GM21367 (cell line): ENCODE results near the gene ANKS1B.
A peak's percentile ranks its signal among the peaks of the same experiment; 100 is the strongest.

ENCODE experiments used
- ATAC-seq: cut with Tn5 transposase; IDR thresholded peaks from one replicate; pipeline ENCODE4 v1.9.1; 2021; ENCODE audit not compliant: unreplicated experiment

Gene ANKS1B

DNA sequence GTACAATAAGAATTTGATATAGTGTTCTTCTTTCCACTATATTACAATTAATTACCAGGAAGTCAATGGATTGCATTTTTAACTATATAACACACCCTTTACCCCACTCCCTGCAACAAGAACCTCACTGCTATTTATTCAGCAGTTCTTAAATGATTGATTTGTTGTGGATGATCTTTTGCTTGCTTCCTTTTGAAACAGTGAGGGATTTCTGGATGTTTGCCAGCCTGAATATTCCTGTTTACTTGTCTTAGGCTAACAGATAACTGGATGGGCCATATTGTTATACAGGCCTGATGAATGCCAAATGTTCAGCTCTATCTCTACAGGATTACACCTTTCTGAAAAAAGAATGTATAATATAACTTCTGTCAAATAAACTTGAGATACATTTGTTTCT, 842.1 kb downstream of the ANKS1B start:
- no peak for ATAC-seq

DNA sequence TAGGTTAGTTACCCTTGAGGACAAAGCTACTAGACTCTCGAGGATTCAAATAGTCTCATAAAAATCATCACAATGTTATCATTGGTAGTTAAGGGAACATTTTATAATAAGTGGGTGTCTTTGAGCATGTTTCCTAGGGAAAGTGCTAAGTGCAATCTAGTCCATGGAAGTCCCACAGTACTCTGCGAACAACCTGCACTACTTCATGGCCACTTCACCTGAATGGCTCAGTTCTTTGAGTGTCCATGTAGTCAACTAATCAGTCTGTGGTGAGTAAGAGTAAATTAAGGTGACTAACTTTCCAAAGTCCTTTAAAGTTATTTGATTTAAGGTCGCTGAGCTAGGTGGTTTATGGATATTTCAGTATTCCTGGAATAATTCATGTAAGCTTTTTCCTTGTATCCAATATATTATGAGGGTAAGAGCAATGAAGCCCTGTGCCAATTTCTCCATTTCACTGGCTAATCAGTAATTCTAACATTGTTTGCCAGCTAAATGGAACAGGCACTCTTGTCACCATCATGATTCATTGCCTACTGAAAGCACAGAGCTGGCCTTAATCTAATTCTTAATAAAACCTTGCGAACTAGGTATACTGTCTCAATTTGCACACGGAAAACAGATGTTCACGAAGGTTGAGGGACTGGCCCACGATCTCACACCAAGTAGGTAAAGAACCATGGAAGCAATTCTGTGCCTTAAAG, 844.6 kb downstream of the ANKS1B start:
- ATAC-seq, result no peak

GRCh38 chr12:99138393-99138792, 846.3 kb downstream of the ANKS1B start:
- ATAC-seq, result no peak

DNA sequence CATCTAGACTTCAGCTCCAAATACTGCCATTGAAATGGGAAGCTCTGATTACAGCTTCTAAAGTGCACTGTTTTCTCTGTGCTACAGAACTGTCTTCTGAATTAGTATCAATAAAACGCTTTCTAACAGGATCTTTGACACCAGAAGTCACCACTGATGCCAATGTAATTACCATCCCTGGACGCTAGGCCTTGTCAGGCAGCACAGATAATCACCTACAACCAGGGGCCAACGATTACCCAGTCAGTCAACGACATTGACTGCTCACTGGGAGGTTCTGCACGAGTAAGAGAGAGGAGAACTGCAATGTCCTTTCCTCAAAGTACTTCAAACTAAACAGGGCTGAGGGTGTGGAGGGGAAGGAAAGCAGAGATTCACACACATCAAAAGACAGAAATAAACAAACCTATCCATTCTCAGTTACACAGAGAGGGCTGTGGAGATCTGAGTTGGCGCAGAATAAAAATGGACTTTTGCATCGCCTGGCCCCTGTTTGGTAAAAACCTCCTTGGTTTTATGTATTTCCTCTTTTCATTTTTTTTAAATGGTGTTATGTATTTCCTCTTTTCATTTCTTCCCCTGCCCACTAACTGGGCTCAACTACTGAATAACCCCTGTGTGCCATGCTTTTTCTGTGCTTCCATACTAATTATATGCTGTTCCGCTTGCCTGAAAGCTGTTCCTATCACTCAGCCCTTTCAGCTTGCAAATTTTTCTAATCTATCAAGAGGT, 847.4 kb downstream of the ANKS1B start:
- peak; percentile 60 for ATAC-seq

GRCh38 chr12:99136516-99136915, 848.2 kb downstream of the ANKS1B start:
- ATAC-seq, result no peak

DNA sequence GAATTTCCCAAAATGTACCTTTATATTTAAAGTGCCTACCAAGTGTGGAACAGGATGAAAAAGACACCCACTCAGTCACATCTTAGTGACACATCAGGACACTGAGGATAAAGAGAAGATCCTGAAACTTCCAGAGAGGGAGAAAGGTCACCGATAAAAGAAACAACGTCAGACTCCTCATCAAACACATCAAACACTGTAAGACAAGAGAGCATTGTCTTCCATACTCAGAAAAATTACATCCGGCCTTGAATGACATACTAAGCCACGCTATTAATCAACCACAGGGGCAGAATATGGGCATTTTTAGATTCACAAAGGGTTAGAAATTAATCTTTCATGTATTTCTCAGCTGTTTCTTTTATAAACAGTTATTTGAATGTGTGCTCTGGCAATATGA, 849.4 kb downstream of the ANKS1B start:
- ATAC-seq, result no peak

- ATAC-seq, result no peak
Observed at GRCh38 chr12:99133401-99133800, 851.3 kb downstream of the ANKS1B start.

- ATAC-seq, result no peak
Observed at GRCh38 chr12:99131751-99132199, 853.0 kb downstream of the ANKS1B start.

GRCh38 chr12:99130808-99131553, 853.8 kb downstream of the ANKS1B start:
- ATAC-seq, result peak; percentile 96

GRCh38 chr12:99128246-99128802, 856.4 kb downstream of the ANKS1B start:
- no peak for ATAC-seq

GRCh38 chr12:99122959-99123358, 861.8 kb downstream of the ANKS1B start:
- ATAC-seq, result no peak

- no peak for ATAC-seq
Observed at GRCh38 chr12:99122496-99122895, 862.2 kb downstream of the ANKS1B start.

DNA sequence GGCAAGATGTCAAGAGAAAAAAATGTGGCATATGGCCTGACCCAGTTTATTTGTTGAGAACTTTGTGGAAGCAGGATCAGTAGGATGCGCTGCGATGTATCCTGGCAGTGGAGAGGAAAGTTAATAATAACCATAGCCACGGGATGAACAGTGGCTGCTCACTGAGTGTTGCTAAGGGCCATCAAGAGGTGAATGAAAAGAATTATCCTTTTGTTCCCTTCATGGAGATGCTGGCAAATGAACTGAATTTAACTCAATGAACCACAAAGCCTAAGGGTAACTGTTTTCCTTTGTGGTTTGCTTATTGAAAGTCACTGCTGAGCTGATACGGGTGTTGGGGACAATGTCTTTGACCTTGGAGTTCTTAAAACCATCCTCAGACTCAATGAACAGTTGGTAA, 863.2 kb downstream of the ANKS1B start:
- no peak for ATAC-seq

GRCh38 chr12:99119943-99120342, 864.8 kb downstream of the ANKS1B start:
- no peak for ATAC-seq

- no peak for ATAC-seq
Observed at GRCh38 chr12:99119449-99119848, 865.3 kb downstream of the ANKS1B start.

GRCh38 chr12:99111600-99111999, 873.1 kb downstream of the ANKS1B start:
- ATAC-seq, result no peak

DNA sequence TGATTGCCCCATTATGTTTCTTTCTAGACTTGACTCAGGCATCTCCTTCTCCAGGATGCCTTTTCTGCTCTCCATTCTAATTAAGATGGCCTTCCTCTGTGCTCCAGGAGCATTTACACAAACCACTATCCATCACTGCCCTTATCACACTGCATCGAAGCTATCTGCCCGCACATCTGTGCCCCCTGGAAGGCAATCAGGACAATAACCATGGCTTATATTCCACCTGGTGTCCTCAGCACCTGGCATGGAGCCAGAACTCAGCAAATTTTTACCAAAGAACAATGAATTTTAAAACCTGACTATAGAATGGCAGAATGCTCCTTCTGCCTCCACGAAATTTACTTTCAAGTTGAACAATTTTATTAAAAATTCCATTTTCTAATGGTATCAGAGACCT, 873.9 kb downstream of the ANKS1B start:
- no peak for ATAC-seq

- ATAC-seq, result no peak
Observed at GRCh38 chr12:99110212-99110611, 874.5 kb downstream of the ANKS1B start.

DNA sequence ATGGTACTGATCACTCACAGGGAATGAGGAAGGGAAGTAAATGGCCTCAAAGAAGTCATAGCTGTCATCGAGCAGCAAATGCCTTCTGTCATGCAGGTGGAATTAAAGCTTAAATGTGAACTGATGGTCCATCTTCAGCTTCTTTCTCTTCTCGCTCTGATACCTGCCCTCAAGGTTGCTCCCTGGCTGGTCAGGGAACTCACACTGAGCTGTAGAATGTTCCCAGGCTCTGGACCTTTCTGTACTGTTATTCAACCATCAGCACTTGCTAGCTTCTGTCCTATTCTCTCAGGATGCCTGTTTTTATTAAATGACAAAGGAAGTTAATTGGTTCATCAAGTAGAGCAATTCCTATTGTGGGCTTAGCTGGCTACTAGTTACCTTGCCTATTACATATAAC, 875.8 kb downstream of the ANKS1B start:
- ATAC-seq, result no peak

DNA sequence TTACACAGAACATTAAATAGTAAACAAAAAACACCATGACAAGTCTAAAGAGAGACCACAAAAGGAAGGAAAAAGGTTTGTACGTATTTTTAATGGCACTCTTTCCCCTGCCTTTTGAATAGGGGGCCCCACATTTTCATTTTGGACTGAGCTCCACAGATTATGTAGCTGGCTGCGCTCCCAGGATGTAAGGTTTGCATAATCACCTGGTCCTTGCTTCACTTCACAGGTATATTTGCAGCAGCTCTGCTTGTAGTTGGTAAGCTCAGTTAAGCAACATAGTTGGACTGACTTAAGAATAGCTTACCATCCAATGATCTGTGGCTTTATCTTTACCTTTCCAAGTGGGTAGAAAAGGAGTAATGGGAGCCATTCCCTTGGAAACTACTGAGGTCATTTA, 885.0 kb downstream of the ANKS1B start:
- no peak for ATAC-seq

DNA sequence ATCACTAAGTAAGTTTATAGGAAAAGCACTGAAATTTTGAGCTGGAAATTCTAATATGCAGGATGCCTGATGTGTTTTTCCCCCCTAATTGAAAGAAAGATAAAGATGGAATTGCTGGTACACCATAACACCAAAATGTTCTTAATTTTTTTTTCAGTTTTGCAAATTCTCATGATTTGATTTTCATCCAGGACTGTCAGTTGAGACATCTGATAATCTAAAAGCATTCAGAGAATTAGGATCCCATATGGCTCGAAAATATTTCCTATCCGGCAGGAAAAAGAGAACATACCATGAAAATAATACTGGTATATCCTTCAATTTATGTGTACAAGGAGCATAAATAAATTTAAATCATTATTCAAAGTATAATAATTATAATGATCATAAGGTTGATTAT, 887.6 kb downstream of the ANKS1B start:
- ATAC-seq, result no peak

DNA sequence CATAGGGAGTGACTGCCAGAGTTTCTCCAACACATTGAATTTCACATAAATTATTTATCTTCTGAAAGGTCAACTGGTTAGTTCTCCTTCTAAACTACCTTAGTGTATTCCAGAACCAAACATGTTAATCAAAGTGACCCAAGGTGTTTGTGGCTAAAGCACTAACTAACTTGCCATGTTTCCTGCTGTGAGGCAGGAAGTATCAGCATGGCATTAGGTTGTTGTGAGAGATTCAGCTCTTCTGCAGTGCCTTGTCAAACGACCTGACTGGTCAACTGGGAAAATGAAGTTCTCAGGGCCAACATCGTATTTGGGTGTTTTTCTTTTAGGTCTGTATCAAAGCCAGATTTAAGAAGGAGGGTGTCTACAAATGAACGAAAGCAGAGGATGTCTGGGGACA, 891.6 kb downstream of the ANKS1B start:
- ATAC-seq, result no peak
